HG03442 (cell line): ENCODE results near the gene FRAT2.

ENCODE experiments used
- ATAC-seq: cut with Tn5 transposase; IDR thresholded peaks from one replicate; pipeline ENCODE4 v1.9.1; 2021; ENCODE audit warnings: mild to moderate bottlenecking, moderate library complexity; ENCODE audit not compliant: unreplicated experiment

Gene FRAT2, protein sequence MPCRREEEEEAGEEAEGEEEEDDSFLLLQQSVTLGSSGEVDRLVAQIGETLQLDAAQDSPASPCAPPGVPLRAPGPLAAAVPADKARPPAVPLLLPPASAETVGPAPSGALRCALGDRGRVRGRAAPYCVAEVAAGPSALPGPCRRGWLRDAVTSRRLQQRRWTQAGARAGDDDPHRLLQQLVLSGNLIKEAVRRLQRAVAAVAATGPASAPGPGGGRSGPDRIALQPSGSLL

DNA sequence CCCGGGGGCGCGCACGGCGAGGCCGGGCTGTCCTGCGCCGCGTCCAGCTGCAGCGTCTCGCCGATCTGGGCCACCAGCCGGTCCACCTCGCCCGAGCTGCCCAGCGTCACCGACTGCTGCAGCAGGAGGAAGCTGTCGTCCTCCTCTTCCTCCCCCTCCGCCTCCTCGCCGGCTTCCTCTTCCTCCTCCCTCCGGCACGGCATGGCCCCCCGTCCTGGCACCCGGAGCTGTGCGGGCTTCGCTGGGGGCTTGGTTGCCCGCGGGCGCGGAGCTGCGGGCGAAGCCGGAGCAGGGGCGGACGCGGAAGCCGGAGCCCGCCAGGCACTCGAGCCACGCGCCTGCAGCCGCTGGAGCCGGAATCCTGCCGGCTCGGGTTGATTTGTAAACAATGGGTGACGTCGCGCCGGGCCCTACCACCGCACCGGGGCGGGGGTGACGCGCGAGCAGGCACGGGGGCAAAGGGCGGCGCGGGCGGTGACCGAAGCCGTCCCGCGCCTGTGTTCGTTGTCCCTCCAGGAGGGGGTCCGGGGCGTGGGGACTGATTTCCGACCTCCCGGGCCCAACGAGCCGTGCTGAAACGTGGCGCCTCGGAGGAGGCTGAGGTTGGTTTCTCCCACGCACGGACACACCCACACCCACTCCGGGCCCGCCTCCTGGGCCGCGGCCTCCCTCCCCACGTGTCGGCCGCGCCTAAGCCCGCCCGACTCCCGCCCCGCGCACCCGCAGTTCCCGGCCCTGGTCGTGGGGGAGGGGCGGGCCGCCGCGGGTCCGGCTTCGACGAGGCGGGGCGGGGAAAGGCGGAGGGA lies at the start of gene FRAT2:
TSS of gene FRAT2 (minus strand) at position 360 of the 806 bp plus-strand sequence. CDS start at position 203, 157 bp downstream.
- ATAC-seq = peak; percentile 81

DNA sequence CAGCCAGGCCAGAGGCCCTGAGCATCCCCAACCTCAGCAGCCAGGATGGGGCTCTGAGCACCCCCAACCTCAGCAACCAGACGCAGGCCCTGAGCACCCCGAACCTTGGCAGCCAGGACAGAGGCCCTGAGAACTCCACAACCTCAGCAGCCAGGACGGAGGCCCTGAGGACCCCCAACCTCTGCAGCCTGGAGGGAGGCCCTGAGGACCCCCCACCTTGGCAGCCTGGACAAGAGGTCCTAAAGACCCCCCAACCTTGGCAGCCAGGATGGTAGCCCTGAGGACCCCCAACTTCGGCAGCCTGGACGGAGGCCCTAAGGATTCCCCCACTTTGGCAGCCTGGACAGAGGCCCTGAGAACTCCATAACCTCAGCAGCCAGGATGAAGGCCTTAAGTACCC lies 49.6 kb upstream of the FRAT2 start:
- ATAC-seq = no peak

DNA sequence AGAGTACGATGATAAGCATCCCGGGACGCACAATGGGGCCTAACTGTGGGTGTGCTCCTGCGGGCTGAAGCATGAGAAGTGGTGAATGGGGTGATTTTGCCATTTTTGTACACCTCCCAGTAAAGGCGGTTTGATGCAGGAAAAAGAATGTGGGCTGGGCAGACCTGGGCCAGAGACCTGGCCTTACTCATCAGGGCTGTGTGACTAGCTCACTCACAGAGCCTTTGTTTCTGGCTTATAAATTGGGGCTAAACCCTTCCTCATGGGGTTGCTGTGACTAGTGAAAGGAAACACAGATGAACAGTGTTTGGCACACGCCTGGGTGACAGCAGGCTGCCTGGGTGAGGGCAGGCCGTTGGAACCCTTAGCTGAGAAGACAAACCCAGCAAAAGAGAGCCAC lies 48.6 kb upstream of the FRAT2 start:
- ATAC-seq = no peak

- no peak for ATAC-seq
Observed at GRCh38 chr10:97381626-97382025, 47.1 kb upstream of the FRAT2 start.

DNA sequence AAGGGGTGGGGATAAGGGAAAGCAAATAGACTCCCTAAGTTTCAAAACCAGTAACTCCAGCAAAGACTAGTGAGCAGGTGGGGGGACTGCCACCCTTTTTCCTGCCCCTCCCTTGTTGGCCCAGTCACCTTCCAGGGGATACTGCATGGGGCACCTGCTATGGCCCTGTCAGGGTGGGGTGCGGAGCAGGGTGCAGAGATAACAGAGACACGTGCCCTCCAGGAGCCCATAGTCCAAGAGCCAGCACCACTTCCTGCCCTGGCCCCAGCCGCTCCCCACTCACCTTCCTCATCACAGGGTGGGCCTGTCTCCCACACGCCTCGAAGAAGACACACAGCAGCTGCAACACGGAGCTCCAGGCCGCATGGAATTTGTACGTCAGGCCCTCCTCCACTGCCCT lies 46.0 kb upstream of the FRAT2 start:
- ATAC-seq = no peak

DNA sequence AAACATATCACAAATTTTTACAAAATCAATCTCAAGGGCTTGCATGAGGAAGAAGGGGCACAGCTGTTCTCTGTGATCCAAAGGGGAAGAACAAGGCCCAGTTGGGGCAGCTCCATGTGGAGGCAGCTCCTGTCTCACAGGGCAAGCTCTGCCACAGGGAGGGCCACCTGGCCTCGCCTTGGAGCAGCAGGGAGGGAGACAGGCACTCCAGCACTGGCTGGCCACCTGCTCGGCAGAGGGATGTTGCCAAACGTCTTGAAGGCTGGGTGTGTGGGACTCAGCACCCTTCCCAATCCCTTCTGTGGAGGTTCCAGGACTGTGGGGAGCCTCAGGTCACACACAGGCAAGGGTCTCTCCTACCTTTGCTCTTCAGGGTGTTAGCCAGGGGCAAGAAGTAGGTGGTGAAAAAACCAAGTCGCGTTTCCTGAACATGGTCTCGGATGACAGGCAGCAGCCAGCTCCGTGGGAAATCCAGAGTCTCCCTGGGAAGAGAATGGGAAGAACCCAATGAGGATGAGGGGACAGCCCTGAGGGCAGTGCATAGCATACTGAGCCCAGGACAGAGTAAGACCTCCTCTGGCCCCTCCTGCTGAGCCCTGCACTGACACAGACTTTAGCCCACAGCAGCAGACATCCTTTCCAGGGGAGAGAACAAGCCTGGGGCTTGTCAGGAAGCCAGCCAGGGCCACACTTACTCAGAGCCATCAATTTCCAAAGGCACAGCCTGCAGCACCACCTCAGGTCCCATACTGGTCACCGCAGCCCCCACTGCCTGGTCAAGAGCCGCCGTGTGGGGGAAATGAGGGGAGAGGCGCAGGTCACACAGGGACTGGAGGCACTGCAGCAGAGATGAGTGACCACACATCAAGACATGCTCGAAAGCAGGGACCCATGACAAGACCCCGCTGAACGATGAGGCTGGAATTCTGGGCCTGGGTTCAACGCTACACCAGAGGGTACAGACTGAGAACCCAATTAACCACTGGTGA lies 44.7 kb upstream of the FRAT2 start:
- ATAC-seq = no peak

DNA sequence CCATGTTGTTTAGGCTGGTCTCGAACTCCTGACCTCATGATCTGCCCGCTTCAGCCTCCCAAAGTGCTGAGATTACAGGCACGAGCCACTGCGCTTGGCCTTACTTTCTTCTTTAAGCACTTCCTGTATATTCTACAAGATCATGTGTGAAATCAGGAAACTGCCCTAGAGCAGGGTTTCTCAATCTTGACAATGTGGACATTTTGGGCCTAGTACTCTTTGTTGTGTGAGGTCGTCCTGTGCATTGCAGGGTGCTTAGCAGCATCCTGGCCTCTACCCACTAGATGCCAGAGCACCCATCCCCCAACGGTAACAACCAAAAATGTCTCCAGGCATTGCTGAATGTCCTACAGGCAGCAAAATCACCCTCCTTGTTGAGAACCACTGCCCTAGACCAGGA lies 41.9 kb upstream of the FRAT2 start:
- no peak for ATAC-seq

- ATAC-seq = no peak
Observed at GRCh38 chr10:97373456-97373855, 38.9 kb upstream of the FRAT2 start.

DNA sequence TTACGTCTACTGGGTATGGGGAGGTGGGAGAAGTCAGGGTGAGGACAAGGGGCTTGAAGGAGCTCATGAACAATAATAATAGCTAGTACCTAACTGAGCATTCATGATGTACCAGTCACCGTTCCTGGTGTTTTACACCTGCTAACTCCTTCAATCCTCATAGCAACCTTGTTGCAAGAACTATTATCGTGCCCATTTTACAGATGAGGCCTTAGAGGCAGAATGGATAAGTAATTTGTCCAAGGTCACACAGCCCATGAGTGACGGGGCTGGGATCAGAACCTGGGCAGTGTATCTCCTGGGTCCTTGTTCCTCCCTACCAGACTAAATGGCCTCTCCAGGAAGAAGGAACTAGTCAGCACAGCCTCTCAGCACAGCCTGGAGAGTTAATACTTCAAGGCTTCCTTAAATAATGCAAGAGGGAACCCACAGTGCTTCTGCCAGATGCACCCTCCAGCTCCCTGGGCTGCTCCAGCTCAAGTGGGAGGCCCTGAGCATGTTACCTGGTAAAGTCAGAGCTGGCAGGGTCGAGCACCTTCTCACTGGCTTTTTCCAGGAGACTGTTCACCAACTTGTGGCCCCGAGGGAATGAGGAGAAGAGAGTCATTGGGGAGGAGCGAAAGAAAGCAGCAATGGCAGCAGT lies 37.8 kb upstream of the FRAT2 start:
- ATAC-seq = no peak

DNA sequence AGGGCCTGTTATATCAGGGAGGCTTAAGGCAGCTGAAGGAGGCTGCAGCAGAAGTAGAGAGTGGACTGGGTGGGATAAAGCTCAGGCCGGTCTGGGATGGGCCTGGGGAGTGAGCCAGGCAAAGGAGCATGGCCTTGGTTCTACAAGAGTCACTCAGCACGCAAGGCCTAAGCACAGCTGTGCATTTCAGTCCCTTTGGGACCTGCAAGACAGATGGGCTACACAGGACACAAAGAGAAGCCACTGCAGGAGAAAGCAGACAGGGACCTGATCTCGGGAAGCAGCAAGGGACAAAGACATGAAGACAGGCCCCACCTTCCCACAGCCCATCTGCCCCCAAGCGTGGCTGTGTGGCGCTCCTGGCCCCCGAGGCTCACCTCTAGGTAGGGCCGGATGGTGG lies 37.2 kb upstream of the FRAT2 start:
- ATAC-seq = no peak

GRCh38 chr10:97367126-97367649 lies 32.7 kb upstream of the FRAT2 start:
- ATAC-seq = no peak

DNA sequence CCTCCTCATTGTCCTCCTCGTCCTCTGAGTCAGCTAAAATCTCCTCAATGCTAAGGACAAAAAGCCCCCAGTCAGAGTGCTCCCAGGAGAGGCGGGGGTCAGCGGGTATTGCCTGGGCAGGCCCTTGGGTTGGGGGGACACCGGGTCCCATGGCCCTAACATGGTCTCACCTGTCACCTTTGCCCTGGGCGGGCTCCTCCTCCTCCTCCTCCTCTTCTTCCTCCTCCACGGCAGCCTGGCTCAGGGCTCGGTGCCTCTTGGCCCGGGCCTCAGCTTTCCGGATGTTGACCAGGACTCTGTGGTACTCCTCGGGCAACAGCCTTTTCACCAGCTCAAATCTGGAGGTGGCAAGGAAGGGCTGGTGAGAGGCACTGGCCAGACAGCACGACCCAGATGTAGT lies 32.0 kb upstream of the FRAT2 start:
- no peak for ATAC-seq

DNA sequence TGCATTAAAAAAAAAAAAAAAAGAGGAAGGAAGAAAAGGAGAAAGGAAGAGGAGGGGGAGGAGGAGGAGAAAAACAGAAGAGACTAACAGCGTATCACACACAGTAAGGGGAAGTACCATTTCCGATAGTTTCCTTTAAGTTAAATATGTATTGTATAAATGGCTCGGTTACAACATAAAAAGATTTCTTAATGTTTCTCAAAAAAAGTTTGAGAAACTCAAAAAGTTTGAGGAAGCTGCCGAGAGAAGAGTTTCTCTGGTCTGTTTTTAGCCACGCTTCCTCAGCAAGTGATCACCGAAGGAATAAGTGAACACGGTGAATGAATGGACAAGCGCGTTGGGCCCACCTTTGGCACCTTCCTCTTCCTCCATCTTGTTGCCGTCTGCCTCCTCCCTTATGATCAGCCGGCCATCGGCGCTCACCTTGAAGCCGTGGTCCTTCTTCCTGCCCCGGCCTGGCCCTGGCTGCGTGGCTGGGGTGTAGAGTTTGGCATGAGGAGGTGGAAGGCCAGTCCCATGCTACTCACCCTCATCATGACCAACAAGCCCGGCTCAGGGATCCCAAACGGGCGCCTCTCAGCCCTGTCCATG lies 31.3 kb upstream of the FRAT2 start:
- ATAC-seq = no peak

DNA sequence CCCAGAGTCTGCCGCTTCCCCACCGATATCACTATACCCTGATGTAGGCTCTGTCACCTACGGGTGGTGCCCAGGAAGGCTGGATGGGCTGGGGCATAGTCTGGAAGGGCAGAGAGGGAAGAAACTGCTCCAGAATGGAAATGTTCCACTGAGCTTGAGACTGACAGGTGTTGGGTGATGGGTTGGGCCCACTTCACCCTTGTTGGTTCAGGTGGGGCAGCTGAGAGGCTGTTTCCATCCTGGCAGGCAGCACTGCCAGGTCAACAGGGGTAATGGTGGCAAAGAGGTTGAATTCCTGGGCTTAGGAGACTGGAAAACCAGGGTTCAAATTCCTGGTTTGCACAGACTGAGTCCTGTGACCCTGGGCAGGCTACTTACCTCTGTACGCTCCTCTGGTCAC lies 28.5 kb upstream of the FRAT2 start:
- no peak for ATAC-seq

- ATAC-seq = no peak
Observed at GRCh38 chr10:97362310-97363033, 27.9 kb upstream of the FRAT2 start.

GRCh38 chr10:97361537-97361901 lies 27.0 kb upstream of the FRAT2 start:
- no peak for ATAC-seq

- ATAC-seq = no peak
Observed at GRCh38 chr10:97360705-97361536, 26.4 kb upstream of the FRAT2 start.

- ATAC-seq = no peak
Observed at GRCh38 chr10:97358781-97359180, 24.3 kb upstream of the FRAT2 start.

DNA sequence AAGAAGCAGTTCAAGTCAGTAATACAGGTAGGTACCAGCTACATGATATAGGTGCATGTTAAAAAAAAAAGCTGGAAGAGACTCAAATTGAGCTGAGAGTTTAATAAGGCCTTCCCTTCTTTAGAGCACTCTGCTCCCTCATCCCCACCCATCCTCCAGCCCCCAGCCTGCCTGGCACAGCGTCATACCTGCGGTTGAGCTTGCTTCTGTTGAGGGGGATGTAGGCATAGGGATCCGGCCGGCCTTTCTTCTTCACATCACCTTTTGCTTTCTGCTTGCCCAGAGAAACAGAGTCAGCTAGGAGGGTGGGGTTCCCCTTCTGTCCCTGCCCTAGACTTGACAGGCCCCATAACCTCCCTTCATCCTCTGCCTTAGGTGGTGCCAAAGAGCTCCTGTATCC lies 23.8 kb upstream of the FRAT2 start:
- no peak for ATAC-seq
